HUES6 (cell line): ENCODE results near the gene MAML2.

Experiments
- H3K27ac ChIP-seq: 2 replicates; pipeline ENCODE4 v1.7.0; 2013; ENCODE audit warnings: low read depth, mild to moderate bottlenecking, low read length, inconsistent platforms
- H3K27me3 ChIP-seq: 2 replicates; pipeline ENCODE4 v1.6.1; 2013; ENCODE audit warnings: low read length; ENCODE audit not compliant: control insufficient read depth, insufficient read depth
- H3K36me3 ChIP-seq: 2 replicates; pipeline ENCODE4 v1.6.1; 2013; ENCODE audit warnings: low read length; ENCODE audit not compliant: control insufficient read depth, insufficient read depth
- H3K4me1 ChIP-seq: 2 replicates; pipeline ENCODE4 v1.6.1; 2013; ENCODE audit warnings: low read length; ENCODE audit not compliant: control insufficient read depth, insufficient read depth
- H3K4me3 ChIP-seq: 2 replicates; pipeline ENCODE4 v1.5.1; 2013; ENCODE audit warnings: low read depth, low read length
- H3K9ac ChIP-seq: one replicate; pipeline ENCODE4 v1.6.1; 2013; ENCODE audit warnings: mild to moderate bottlenecking, low read length
- H3K9me3 ChIP-seq: 2 replicates; pipeline ENCODE4 v1.6.1; 2013; ENCODE audit warnings: low read depth, low read length; ENCODE audit not compliant: control insufficient read depth, insufficient read depth

Gene MAML2

DNA sequence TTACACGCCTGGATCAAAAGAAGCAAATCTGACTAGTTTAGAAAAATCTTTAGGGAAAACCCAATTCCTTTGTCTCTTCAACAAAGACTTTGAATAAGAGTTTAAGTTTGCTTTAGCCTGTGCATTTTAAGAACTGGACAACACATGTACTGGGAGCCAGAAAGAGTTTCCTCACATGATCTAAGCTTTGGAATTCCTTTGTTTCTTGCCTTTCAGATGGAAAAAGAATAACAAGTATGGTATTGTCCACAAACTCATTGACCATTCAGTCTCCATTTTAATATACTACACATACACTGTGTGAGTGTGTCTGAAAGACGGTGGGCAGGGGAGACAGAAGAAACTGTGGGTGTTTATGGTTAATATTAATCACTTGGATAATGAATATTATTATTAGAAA lies 205.6 kb downstream of the MAML2 start:
- Histone ChIP-seq H3K4me3 (no peak overlapping the region), H3K36me3 (no peaks in the 10 kb centered on the region), H3K27ac (0 out of 2 replicates have a peak overlapping the region, but pooled peaks have one; percentile 52), H3K9ac (no peak overlapping the region), H3K27me3 (no peaks in the 10 kb centered on the region), H3K4me1 (peaks cover 19% of the 10 kb centered on the region), H3K9me3 (no peaks in the 10 kb centered on the region)

DNA sequence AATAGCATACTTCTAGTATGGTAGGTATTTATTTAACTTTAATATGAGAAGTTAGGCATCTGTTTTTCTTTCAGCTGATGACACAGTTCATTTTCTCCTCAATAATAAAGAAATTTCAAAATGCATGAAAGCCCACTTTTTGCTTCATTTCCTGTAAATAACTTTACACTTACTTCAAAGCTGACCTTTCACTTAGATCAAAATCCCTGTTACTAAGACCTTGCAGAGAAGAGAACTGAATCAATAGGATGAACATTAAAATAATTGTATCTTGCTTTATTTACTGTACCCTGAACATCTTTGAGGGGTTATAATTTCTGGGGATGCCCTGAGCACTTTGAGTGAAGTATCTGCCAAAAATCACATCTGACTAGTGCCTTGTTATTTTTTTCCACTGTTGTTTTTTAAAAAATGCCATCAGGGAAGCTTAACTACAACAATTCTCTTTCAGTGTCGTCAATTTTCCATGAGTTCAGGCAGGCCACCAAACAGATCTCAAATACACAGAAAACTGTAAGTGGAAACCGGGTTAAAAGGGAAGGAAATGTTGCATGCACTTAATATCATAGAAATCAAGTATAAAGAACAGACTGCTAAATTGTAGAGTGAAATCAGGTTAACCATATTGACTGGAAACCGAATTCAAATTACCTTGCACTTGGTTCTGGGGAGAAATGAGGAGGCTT lies 206.2 kb downstream of the MAML2 start:
- Histone ChIP-seq H3K9me3 (no peaks in the 10 kb centered on the region), H3K9ac (no peak overlapping the region), H3K27ac (0 out of 2 replicates have a peak overlapping the region, but pooled peaks have one; percentile 52), H3K27me3 (no peaks in the 10 kb centered on the region), H3K4me1 (peaks cover 19% of the 10 kb centered on the region), H3K36me3 (no peaks in the 10 kb centered on the region), H3K4me3 (no peak overlapping the region)

DNA sequence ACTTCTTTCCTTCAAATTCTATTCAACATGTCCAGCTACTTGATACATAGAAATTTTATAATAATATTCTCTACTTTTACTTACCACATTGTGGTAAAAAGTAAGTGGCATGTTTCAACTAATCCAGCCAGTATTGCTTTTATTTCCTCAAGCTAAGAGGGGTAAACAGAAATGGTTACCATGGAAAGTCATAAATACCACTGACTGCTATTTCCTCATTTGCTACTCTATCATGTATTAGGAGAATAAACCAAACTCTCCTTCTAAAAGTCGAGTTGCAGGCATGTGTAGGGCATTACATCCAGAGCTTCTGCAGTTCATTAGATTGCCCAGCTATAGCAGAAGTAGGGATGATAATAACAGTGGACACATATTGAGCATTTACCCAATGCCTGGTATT lies 208.4 kb downstream of the MAML2 start:
- H3K4me3 ChIP-seq: no peak overlapping the region
- H3K36me3 ChIP-seq: no peaks in the 10 kb centered on the region
- H3K9ac ChIP-seq: no peak overlapping the region
- no peaks in the 10 kb centered on the region for H3K9me3 ChIP-seq
- no peaks in the 10 kb centered on the region for H3K27me3 ChIP-seq
- H3K4me1 ChIP-seq: peaks cover 16% of the 10 kb centered on the region
- no peak overlapping the region for H3K27ac ChIP-seq

DNA sequence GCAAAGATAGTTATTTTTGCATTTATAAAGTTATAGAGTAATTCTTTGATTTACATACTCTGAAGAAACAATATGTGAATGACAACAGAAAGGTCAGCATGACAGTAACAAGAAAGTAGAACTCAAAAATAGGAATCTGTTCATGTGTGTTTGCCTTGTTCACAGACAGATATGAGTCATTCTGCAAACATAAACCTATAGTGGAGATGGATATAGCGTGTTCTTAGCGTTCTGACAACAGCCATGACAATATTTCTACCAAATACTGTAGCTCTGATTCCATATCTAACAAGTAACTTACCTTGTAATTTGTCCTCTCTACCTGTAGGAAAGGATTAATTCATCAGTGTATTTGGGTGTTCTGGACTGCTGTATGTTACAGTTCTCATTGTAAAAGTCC lies 210.6 kb downstream of the MAML2 start:
- H3K27ac ChIP-seq: no peak overlapping the region
- no peaks in the 10 kb centered on the region for H3K36me3 ChIP-seq
- no peaks in the 10 kb centered on the region for H3K9me3 ChIP-seq
- H3K9ac ChIP-seq: no peak overlapping the region
- peaks cover 9% of the 10 kb centered on the region for H3K4me1 ChIP-seq
- H3K27me3 ChIP-seq: no peaks in the 10 kb centered on the region
- no peak overlapping the region for H3K4me3 ChIP-seq

DNA sequence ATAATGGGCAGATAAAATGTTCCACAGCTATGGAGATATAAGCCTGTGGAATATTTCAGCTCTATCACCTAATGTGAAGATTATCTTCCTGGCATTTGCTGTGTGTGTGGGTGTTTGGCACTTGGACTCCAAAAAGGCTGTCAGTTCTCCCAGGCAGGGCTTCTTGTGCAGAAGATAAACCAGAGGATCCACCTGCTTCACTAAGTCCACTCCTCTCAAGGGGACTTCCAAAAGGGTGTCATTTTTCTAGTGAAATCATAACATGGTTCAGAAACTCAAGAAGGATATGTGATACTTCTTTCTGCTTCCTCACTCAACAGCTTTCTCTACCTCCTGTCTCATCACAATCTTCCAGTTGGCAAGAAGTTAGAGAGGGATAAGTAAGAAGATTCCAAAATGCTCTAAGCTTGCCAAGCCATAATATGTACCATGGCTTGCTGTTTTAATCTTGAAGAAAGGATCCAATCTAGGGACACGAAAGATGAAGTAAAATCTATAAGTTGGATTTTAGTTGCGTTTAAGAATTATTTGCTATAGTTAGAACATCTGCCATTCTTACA lies 212.9 kb downstream of the MAML2 start:
- Histone ChIP-seq H3K27me3 (no peaks in the 10 kb centered on the region), H3K36me3 (no peaks in the 10 kb centered on the region), H3K4me3 (no peak overlapping the region), H3K4me1 (no peaks in the 10 kb centered on the region), H3K27ac (no peak overlapping the region), H3K9ac (no peak overlapping the region), H3K9me3 (no peaks in the 10 kb centered on the region)

DNA sequence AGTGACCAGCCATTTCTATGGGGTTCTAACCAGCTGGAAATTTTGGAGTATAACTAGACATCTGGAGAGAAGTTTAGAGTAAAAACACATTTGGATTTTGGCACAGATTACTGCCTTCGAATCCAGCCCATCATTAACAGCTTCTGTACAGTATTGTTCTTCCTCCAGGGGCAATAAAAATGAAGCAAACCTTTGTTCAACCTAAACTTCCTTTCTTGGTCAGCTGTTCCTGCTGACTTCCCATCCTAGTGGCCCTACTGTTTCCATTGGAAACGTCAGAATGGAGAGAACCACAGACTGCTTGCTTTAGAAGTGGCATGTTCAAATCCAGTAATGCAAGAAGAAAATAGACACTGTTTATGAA lies 215.4 kb downstream of the MAML2 start:
- no peak overlapping the region for H3K9ac ChIP-seq
- H3K27me3 ChIP-seq: no peaks in the 10 kb centered on the region
- H3K4me3 ChIP-seq: no peak overlapping the region
- no peaks in the 10 kb centered on the region for H3K36me3 ChIP-seq
- no peak overlapping the region for H3K27ac ChIP-seq
- H3K9me3 ChIP-seq: no peaks in the 10 kb centered on the region
- peaks cover 3% of the 10 kb centered on the region; the same call in 1 of the 2 replicates for H3K4me1 ChIP-seq

DNA sequence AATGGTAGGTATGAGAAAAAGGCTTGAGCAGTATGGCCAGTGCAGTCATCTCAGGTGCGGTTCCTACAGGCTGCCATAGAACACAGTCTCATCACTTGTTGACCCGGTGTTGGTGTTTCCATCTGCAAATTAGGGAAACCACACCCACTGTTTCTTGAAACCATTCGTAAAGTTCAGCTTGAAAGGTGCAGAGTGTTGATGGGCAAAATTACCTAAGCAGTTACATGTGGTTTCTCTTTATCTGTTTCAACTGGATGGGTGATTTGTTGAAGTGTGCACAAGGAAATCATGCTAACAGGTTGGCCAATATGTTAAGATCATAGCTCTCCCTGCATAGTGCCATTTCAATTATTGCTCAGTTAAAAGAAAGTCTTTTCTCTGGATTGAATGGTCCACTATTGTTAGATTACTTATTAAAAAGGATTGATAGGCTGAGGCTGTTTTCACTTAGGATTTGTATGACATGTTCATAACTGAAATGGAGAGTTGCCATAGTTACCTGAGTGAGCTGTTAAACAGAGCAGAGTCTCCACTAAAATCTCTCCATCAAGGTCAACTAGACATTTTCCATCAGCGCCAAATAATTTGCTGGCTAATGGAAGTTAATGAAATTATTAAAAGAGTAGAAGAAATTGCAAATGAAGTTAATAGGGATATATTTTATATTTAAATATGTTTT lies 215.9 kb downstream of the MAML2 start:
- Histone ChIP-seq H3K9me3 (no peaks in the 10 kb centered on the region), H3K9ac (no peak overlapping the region), H3K4me1 (peaks cover 8% of the 10 kb centered on the region; the same call in 1 of the 2 replicates), H3K27ac (no peak overlapping the region), H3K4me3 (no peak overlapping the region), H3K36me3 (no peaks in the 10 kb centered on the region), H3K27me3 (no peaks in the 10 kb centered on the region)

DNA sequence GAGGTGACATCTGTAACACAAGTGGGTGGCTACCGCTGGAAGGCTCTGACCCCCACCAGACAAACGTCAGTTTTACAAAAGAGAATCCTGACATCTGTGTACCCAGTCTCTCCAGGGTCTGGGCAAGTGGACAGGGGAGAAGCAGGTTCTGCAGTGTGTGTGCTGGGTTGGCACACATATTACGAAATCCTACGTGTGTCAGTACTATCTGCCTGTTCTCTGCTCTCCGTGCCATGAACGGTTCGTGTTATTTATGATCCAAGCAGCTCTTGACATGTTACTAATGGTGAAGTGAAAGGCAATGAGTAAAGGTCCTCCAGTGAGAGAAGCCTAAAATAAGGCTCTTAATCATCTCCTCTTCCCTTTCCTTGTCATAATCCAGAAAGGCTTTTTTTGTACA lies 217.6 kb downstream of the MAML2 start:
- Histone ChIP-seq H3K27ac (no peak overlapping the region), H3K4me3 (no peak overlapping the region), H3K9ac (no peak overlapping the region), H3K27me3 (no peaks in the 10 kb centered on the region), H3K4me1 (peaks cover 8% of the 10 kb centered on the region; the same call in 1 of the 2 replicates), H3K9me3 (no peaks in the 10 kb centered on the region), H3K36me3 (no peaks in the 10 kb centered on the region)

DNA sequence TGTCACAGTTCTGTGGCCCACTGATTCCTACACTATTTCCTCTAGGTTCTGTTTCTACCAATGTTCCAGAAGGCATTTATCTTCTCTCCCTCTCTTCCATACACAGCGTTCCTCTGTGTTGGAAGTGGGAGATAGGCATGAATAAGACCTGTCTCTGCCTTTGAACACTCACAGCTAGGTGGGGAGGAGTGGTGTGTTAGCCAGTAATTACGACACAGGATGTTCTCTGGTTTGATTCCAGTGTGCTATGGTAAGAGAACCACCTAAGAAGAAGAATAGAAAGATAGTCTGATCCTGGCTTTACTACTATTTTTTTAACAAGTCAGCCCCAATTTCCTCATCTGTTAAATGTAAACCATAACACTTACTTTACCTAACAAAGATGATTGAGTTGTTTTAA lies 218.8 kb downstream of the MAML2 start:
- Histone ChIP-seq H3K36me3 (no peaks in the 10 kb centered on the region), H3K27me3 (no peaks in the 10 kb centered on the region), H3K4me1 (peaks cover 8% of the 10 kb centered on the region; the same call in 1 of the 2 replicates), H3K9me3 (no peaks in the 10 kb centered on the region), H3K9ac (no peak overlapping the region), H3K27ac (no peak overlapping the region), H3K4me3 (no peak overlapping the region)

DNA sequence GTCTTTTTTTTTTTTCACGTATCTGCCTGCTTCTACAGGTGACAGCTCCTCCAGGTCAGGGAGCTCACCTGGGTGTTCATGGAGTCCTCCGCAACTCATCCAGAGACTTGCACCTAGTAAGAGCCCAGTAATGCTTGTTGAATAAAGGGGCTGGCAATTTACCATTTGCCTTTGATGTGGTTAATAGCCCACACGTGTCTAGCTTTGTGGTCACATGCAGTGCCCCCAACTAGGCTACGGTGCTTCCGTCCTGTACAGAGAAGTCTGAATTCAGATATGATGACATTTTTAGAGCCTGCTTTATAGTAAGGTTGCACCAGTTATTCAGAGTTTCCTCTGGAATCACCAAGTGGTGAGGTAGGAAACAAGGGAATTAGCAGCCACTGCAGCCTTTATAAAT lies 219.7 kb downstream of the MAML2 start:
- H3K9ac ChIP-seq: no peak overlapping the region
- H3K4me3 ChIP-seq: no peak overlapping the region
- H3K36me3 ChIP-seq: no peaks in the 10 kb centered on the region
- no peak overlapping the region for H3K27ac ChIP-seq
- no peaks in the 10 kb centered on the region for H3K9me3 ChIP-seq
- H3K4me1 ChIP-seq: peaks cover 8% of the 10 kb centered on the region; the same call in 1 of the 2 replicates
- H3K27me3 ChIP-seq: no peaks in the 10 kb centered on the region

DNA sequence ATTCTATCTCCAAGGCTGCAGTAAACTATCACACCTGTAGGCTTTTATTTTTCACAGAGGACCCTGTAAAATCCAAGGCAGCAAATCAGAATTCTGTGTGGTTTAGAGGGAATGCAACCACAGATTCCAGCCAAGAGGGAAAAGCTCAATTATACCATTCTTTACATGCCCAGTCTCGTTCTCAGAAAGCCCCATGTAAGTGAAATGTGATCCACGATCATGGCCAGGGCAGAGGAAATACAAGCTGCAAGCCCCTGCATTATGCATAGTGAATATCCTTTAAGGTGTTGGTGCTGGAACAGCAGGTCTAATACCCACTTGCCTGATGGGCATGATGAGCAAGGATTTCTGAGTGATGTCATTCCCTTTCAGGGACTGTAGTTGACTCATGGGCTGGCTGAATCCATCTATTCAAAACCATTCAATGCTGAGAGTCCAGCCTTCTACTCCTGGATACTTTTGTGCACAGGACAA lies 220.4 kb downstream of the MAML2 start:
- Histone ChIP-seq H3K27ac (no peak overlapping the region), H3K36me3 (no peaks in the 10 kb centered on the region), H3K4me1 (peaks cover 8% of the 10 kb centered on the region; the same call in 1 of the 2 replicates), H3K27me3 (no peaks in the 10 kb centered on the region), H3K9me3 (no peaks in the 10 kb centered on the region), H3K4me3 (no peak overlapping the region), H3K9ac (no peak overlapping the region)
